Astrocyte of the cerebellum (primary cell): ENCODE results near the gene CAMTA1.
A peak's percentile ranks its signal among the peaks of the same experiment; 100 is the strongest.

Source experiments
- DNase-seq: peaks from one replicate; pipeline ENCODE4 v3.0.0-alpha.2; 2011; ENCODE audit warnings: low read depth
- H3K4me3 ChIP-seq: 2 replicates; pipeline ENCODE4 v1.5.1; 2011; ENCODE audit warnings: mild to moderate bottlenecking, low read depth, low read length, moderate library complexity
- CTCF ChIP-seq: IDR thresholded peaks from 2 replicates; pipeline ENCODE4 v1.5.1; 2012; ENCODE audit warnings: low read length, low read depth, moderate library complexity, mild to moderate bottlenecking; ENCODE audit errors: missing control alignments
- in situ Hi-C: cut with HindIII; loops from 2 replicates; pipeline ENCODE4 v1.10.0; 2017; ENCODE audit warnings: low sequenced_read_pairs

Gene CAMTA1

GRCh38 chr1:7535934-7536878, 751.0 kb downstream of the CAMTA1 start:
- DNase-seq: no peak
- in situ Hi-C loops: loop anchor here (5.0 kb wide), 1 partner anchor 74 kb away; no protein-coding TSS in a partner anchor
- no peak for TF ChIP-seq CTCF
- no peak overlapping the region for H3K4me3 ChIP-seq

- no peak for DNase-seq
- in situ Hi-C loops: loop anchor here (5.0 kb wide), 1 partner anchor 75 kb away; no protein-coding TSS in a partner anchor
- no peak for TF ChIP-seq CTCF
- no peak overlapping the region for H3K4me3 ChIP-seq
Observed at GRCh38 chr1:7536891-7537591, 751.8 kb downstream of the CAMTA1 start.

DNA sequence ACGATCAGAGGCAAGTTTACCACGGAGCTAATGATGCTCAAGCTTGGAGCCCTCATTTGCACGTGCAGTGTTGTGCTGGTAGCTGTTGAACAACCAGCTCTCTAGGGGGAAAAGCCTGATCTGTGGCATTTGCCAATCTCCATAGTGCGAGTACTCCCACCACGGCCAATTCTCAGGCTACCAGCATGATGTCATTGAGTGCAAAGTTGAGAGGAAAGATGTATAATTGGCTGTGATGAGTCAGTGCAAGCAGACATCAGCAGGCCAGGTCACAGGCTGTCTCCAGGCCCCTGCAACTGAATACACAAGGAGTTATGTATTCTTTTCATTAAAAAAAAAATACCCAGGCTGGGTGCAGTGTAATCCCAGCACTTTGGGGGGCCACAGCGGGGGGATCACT, 752.8 kb downstream of the CAMTA1 start:
- H3K4me3 ChIP-seq: no peak overlapping the region
- in situ Hi-C loops: loop anchor here (5.0 kb wide), 1 partner anchor 76 kb away; no protein-coding TSS in a partner anchor
- no peak for DNase-seq
- no peak for TF ChIP-seq CTCF

DNA sequence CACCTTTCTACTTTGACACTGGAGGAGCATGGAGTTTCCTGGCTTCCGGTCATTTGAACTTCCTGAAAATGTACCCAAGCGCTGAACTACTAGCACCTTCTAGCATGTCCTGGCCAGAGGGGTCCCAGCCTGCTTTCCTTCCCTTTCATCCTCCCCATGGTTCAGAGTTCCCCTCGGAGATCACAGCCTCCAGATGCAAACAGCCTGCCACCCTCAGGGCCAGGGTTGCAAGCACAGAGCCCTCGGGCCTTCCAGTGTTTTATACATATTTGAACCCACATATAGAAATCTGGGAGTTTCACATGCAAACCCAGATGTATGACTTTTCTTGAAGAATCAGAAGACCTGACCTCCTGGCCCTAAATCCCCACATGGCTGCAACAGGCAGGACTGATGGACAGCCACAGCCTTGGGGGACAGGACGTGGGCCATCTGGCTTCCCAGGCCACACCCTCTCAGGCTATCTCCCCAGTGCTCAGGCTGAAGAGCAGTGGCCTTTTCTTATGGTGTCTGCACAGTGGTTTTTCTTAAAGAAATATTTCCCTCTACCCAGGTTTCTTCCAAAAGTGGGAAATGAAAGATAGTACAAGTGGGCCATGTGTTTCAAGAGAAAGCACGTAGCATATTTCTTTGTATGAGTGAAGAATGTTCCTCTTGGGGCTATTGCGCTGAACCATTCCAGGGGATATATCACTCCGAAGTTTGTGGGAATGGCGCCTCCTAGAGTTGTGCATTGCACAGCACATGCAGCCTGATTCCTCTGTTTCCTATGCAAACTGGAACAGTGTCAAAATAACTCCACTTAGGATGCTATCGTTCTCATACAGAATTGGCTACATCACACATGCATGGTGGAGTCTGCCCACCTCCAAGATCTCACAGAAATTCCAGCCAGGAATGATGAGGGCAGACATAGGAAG, 753.9 kb downstream of the CAMTA1 start:
- TF ChIP-seq CTCF: no peak
- in situ Hi-C loops: loop anchor here (5.0 kb wide), 1 partner anchor 77 kb away; no protein-coding TSS in a partner anchor
- no peak overlapping the region for H3K4me3 ChIP-seq
- DNase-seq: no peak

DNA sequence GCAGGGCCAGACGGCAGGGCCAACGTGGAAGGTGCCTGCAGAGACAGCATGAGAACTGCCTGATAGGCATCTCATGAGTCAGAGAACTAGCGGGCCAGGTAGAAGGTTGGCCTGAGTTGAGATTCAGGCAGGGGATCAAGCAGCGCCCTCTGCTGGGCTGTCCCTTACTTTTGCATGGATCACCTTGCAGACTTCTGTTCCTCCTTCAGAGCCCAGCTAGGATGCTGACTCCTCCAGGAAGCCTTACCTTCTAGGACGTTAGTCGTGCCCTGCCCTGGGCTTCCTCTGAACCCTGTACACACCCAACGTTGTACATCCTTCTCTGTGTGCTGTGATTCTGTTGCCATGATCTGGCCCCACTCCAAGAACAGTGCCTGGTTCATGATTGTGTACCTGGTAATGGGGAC, 754.5 kb downstream of the CAMTA1 start:
- TF ChIP-seq CTCF: peak; percentile 32
- in situ Hi-C loops: loop anchor here (5.0 kb wide), 1 partner anchor 77 kb away; no protein-coding TSS in a partner anchor
- no peak overlapping the region for H3K4me3 ChIP-seq
- DNase-seq: no peak
